OCI-LY1 (cell line): ENCODE measurements around the gene KIF22.

Experiments used
- H2AFZ ChIP-seq: fragments of 200-600 bp; sonication (generic), shearing (Covaris generic); 2 replicates; pipeline ENCODE4 v1.6.0; 2014; ENCODE audit warnings: antibody characterized with exemption, mild to moderate bottlenecking, low read length
- H3F3A ChIP-seq: fragments of 200-600 bp; sonication (generic), shearing (Covaris generic); 2 replicates; pipeline ENCODE4 v1.6.0; 2014; ENCODE audit warnings: mild to moderate bottlenecking, antibody characterized with exemption, low read length, moderate library complexity; ENCODE audit not compliant: insufficient read depth
- H3K27ac ChIP-seq: fragments of 200-600 bp; sonication (generic); 2 replicates; pipeline ENCODE4 v1.5.1; 2014; ENCODE audit warnings: low read length, mixed run types, mild to moderate bottlenecking, low read depth; ENCODE audit not compliant: poor library complexity, severe bottlenecking
- H3K27me3 ChIP-seq: fragments of 200-600 bp; sonication (generic); 2 replicates; pipeline ENCODE4 v1.6.0; 2014; ENCODE audit warnings: antibody characterized with exemption, mild to moderate bottlenecking, low read length, moderate library complexity; ENCODE audit not compliant: insufficient read depth
- H3K36me3 ChIP-seq: fragments of 200-600 bp; sonication (generic); 2 replicates; pipeline ENCODE4 v1.6.1; 2014; ENCODE audit warnings: mild to moderate bottlenecking, antibody characterized with exemption, low read length, moderate library complexity, mixed read lengths; ENCODE audit not compliant: insufficient read depth
- H3K4me1 ChIP-seq: fragments of 200-600 bp; sonication (generic); 2 replicates; pipeline ENCODE4 v1.5.1; 2014; ENCODE audit warnings: mild to moderate bottlenecking, low read length, moderate library complexity; ENCODE audit not compliant: insufficient read depth, severe bottlenecking
- H3K4me2 ChIP-seq: fragments of 200-600 bp; sonication (generic), shearing (Covaris generic); 2 replicates; pipeline ENCODE4 v1.6.1; 2014; ENCODE audit warnings: low read length
- H3K4me3 ChIP-seq: fragments of 200-600 bp; sonication (generic); 2 replicates; pipeline ENCODE4 v1.5.1; 2014; ENCODE audit warnings: low read length, low read depth, mild to moderate bottlenecking, mixed read lengths; ENCODE audit not compliant: poor library complexity, severe bottlenecking
- H3K79me2 ChIP-seq: fragments of 200-600 bp; shearing (Covaris generic); 2 replicates; pipeline ENCODE4 v1.6.1; 2016; ENCODE audit warnings: mixed run types, low read length, mixed read lengths; ENCODE audit not compliant: insufficient read depth
- H3K9ac ChIP-seq: fragments of 200-600 bp; sonication (generic), shearing (Covaris generic); 2 replicates; pipeline ENCODE4 v1.6.1; 2014; ENCODE audit warnings: mild to moderate bottlenecking, low read length, mixed read lengths
- H3K9me2 ChIP-seq: fragments of 200-600 bp; sonication (generic), shearing (Covaris generic); 2 replicates; pipeline ENCODE4 v1.6.1; 2014; ENCODE audit warnings: low read depth, mild to moderate bottlenecking, low read length, mixed read lengths
- H3K9me3 ChIP-seq: fragments of 200-600 bp; shearing (Covaris generic); 2 replicates; pipeline ENCODE4 v1.6.1; 2014; ENCODE audit warnings: low read length, mixed read lengths
- H4K20me1 ChIP-seq: fragments of 200-600 bp; sonication (generic), shearing (Covaris generic); 2 replicates; pipeline ENCODE4 v1.6.0; 2016; ENCODE audit warnings: mild to moderate bottlenecking, low read length; ENCODE audit not compliant: insufficient read depth
- EZH2 ChIP-seq: fragments of 200-600 bp; sonication (generic), shearing (Covaris generic); IDR thresholded peaks from 2 replicates; pipeline ENCODE4 v1.8.0; 2017; ENCODE audit warnings: borderline replicate concordance, mixed run types, mild to moderate bottlenecking, antibody characterized with exemption, low read length, moderate library complexity, mixed read lengths
- TF ChIP-seq, protein P1 (sequence below): fragments of 200-600 bp; sonication (generic), shearing (Covaris generic); IDR thresholded peaks from 2 replicates; pipeline ENCODE4 v1.5.1; 2017; ENCODE audit warnings: mild to moderate bottlenecking, antibody characterized with exemption, low read length, moderate library complexity, mixed read lengths

KIF22 gene

DNA sequence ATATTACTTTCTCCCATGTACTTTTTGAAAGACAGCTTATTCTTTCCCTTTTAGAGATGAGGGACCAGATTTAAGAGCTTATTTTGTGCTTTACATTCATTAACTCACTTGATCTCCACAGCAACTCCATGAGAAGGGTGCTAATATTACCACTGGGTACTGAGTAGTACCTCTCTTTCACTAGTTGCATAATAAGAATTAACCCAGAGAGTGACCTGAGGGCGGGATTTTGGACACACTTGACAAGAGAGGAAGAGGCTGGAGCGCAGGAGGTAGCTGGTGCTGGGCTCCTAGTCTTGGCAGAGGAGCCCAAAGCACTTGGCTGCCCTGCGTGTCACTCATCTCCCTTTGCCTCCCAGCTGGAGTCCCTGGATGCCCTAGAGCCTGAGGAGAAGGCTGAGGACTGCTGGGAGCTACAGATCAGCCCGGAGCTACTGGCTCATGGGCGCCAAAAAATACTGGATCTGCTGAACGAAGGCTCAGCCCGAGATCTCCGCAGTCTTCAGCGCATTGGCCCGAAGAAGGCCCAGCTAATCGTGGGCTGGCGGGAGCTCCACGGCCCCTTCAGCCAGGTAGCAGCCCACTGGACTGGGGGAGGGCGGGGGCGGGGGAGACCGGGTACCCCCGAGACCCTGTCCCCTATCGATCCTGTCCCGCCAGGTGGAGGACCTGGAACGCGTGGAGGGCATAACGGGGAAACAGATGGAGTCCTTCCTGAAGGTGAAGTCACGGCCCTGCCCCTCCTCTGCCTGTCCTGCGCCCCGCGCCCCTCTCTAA lies 14.1 kb downstream of the KIF22 start:
- H3K27ac ChIP-seq = peak overlapping the region; percentile 94
- no peaks in the 10 kb centered on the region for H4K20me1 ChIP-seq
- peaks cover 62% of the 10 kb centered on the region for H3K36me3 ChIP-seq
- no peak overlapping the region for H2AFZ ChIP-seq
- H3K9ac ChIP-seq = peak overlapping the region; percentile 94
- peak overlapping the region; percentile 73 for H3K4me3 ChIP-seq
- no peak for TF ChIP-seq EZH2
- TF ChIP-seq, protein P1, sequence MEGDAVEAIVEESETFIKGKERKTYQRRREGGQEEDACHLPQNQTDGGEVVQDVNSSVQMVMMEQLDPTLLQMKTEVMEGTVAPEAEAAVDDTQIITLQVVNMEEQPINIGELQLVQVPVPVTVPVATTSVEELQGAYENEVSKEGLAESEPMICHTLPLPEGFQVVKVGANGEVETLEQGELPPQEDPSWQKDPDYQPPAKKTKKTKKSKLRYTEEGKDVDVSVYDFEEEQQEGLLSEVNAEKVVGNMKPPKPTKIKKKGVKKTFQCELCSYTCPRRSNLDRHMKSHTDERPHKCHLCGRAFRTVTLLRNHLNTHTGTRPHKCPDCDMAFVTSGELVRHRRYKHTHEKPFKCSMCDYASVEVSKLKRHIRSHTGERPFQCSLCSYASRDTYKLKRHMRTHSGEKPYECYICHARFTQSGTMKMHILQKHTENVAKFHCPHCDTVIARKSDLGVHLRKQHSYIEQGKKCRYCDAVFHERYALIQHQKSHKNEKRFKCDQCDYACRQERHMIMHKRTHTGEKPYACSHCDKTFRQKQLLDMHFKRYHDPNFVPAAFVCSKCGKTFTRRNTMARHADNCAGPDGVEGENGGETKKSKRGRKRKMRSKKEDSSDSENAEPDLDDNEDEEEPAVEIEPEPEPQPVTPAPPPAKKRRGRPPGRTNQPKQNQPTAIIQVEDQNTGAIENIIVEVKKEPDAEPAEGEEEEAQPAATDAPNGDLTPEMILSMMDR = no peak
- no peaks in the 10 kb centered on the region for H3K9me3 ChIP-seq
- H3F3A ChIP-seq = 0 out of 2 replicates have a peak, but pooled peaks cover 3% of the 10 kb centered on the region
- peaks cover 46% of the 10 kb centered on the region for H3K4me1 ChIP-seq
- peak overlapping the region; percentile 82 for H3K4me2 ChIP-seq
- H3K27me3 ChIP-seq = no peaks in the 10 kb centered on the region
- no peaks in the 10 kb centered on the region for H3K9me2 ChIP-seq
- no peaks in the 10 kb centered on the region for H3K79me2 ChIP-seq

DNA sequence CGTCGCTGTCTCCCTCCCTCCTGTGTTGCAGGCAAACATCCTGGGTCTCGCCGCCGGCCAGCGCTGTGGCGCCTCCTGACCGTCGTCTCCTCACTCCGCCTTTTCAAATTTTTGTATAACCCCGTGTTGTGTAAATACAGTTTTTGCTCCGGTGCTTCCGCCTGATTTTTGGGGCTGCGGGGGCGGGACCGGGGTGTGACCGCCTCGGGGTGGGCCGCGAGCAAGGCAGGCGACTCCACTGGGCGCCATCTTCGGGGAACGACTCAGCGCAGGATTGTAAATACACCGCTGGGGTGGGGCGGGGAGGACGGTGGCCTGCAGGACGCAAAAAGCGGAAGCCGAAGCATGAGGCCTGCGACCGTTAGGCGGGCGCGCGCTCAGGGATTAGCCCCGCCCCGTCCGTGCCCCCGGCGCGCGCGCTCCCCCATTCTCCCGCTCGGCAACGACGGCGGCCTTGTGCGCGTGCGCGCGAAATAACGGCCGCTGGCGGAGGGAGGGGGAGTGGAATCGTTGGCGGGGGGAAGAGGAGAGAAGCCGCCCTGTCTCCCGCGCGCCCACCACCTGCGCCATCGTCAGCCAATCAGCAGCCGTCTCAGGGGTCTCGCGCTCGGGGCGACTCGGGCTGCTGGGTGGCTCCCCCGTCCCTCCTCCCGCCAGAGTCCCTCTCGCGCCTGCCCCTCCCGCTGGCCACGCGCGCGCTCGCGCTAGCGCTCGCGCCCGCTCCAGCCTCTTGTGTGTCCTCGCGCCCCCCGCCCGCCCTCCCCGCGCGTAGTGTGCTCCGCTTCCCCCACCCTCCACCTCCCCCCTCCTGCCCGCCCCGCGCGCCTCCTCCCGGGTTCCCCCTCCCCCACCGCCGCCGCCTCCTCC lies 14.9 kb downstream of the KIF22 start:
- TF ChIP-seq, protein P1 = peak; percentile 19; the same call in 1 of the 2 replicates
- no peak for TF ChIP-seq EZH2
- peak overlapping the region; percentile 73 for H3K4me3 ChIP-seq
- H3K4me1 ChIP-seq = peaks cover 54% of the 10 kb centered on the region
- no peaks in the 10 kb centered on the region for H3K27me3 ChIP-seq
- peaks cover 64% of the 10 kb centered on the region for H3K36me3 ChIP-seq
- H2AFZ ChIP-seq = no peak overlapping the region
- H3K9me2 ChIP-seq = no peaks in the 10 kb centered on the region
- no peaks in the 10 kb centered on the region for H3K79me2 ChIP-seq
- no peaks in the 10 kb centered on the region for H3K9me3 ChIP-seq
- H3K4me2 ChIP-seq = peak overlapping the region; percentile 82
- 0 out of 2 replicates have a peak, but pooled peaks cover 3% of the 10 kb centered on the region for H3F3A ChIP-seq
- peak overlapping the region; percentile 94 for H3K9ac ChIP-seq
- H4K20me1 ChIP-seq = no peaks in the 10 kb centered on the region
- peak overlapping the region; percentile 94 for H3K27ac ChIP-seq

DNA sequence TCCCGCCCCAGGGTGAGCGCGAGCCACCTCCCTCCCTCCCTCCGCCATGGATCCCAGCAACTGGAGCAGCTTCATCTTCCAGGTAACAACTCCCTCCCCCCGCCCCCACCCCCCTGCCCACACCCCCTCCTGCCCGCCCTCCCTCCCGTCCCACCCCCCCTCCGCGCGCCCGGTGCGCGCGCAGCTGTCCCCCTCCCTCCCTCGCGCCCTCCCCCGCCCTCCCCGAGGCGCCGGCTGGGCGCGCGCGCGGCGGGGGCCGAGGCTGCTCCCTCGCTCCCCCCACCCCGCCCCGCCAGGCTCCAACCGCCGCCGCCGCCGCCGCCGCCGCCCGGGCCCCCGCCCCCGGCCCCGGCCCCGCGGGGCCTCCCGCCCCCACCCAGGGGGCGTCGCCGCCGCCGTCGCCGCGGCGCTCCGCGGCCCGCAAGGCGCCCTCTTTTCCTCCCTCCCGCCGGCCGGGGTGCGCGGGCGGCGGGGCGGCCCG lies 15.6 kb downstream of the KIF22 start, which contains the start of gene MAZ:
MAZ (plus strand) TSS at position 431 of the 481 bp plus-strand sequence. CDS start 173 bp downstream, outside the sequence.
- peaks cover 64% of the 10 kb centered on the region for H3K36me3 ChIP-seq

More for the DNA sequence above, 15.6 kb downstream of the KIF22 start, which contains the start of gene MAZ:
- Histone ChIP-seq H3K9me2 (no peaks in the 10 kb centered on the region), H4K20me1 (no peaks in the 10 kb centered on the region), H3K9me3 (no peaks in the 10 kb centered on the region), H3K79me2 (no peaks in the 10 kb centered on the region), H3K4me3 (peak within 1 kb of the TSS; percentile 73), H3F3A (0 out of 2 replicates have a peak, but pooled peaks cover 3% of the 10 kb centered on the region), H3K4me2 (peak within 1 kb of the TSS; percentile 82), H3K4me1 (peaks cover 61% of the 10 kb centered on the region), H3K9ac (peak within 1 kb of the TSS; percentile 94), H3K27me3 (no peaks in the 10 kb centered on the region), H2AFZ (no peak within 1 kb of the TSS), H3K27ac (peak within 1 kb of the TSS; percentile 94)
- TF ChIP-seq EZH2 = no peak
- TF ChIP-seq, protein P1 = no peak
